ENCODE measurements around the gene GRB2.

The GRB2 gene

GRCh38 chr17:75412455-75413317 is 7.2 kb upstream of the GRB2 start:
- DNase-seq: no peak

GRCh38 chr17:75411328-75412067 is 6.0 kb upstream of the GRB2 start:
- DNase-seq: no peak

- DNase-seq: no peak
These were observed 4.7 kb upstream of the GRB2 start for GRCh38 chr17:75410141-75410540.

GRCh38 chr17:75407655-75408352 is 2.3 kb upstream of the GRB2 start:
- no peak for DNase-seq

- no peak for DNase-seq
These were observed 741 bp upstream of the GRB2 start for GRCh38 chr17:75406222-75406615.

GRCh38 chr17:75404731-75405364 is 630 bp downstream of the GRB2 start:
- DNase-seq: no peak

GRCh38 chr17:75404223-75404730 is 1.2 kb downstream of the GRB2 start:
- no peak for DNase-seq

- no peak for DNase-seq
These were observed 2.3 kb downstream of the GRB2 start for GRCh38 chr17:75403131-75403530.

- DNase-seq: no peak
These were observed 3.5 kb downstream of the GRB2 start for GRCh38 chr17:75402026-75402425.

- no peak for DNase-seq
These were observed 5.0 kb downstream of the GRB2 start for GRCh38 chr17:75400326-75400939.

- no peak for DNase-seq
These were observed 7.2 kb downstream of the GRB2 start for GRCh38 chr17:75398279-75398678.

GRCh38 chr17:75397217-75397616 is 8.3 kb downstream of the GRB2 start:
- no peak for DNase-seq

- no peak for DNase-seq
These were observed 8.7 kb downstream of the GRB2 start for GRCh38 chr17:75396796-75397195.

- no peak for DNase-seq
These were observed 9.5 kb downstream of the GRB2 start for GRCh38 chr17:75396025-75396424.

- DNase-seq: no peak
These were observed 11.1 kb downstream of the GRB2 start for GRCh38 chr17:75394332-75394918.

- peak; percentile 67 for DNase-seq
These were observed 11.8 kb downstream of the GRB2 start for GRCh38 chr17:75393523-75394331.

GRCh38 chr17:75392559-75392958 is 12.9 kb downstream of the GRB2 start:
- no peak for DNase-seq

GRCh38 chr17:75390982-75391381 is 14.5 kb downstream of the GRB2 start:
- DNase-seq: no peak

- DNase-seq: no peak
These were observed 16.9 kb downstream of the GRB2 start for GRCh38 chr17:75388476-75389030.

- DNase-seq: no peak
These were observed 17.7 kb downstream of the GRB2 start for GRCh38 chr17:75387771-75388170.

GRCh38 chr17:75386430-75386829 is 19.0 kb downstream of the GRB2 start:
- no peak for DNase-seq

All from 8988T (cell line).